Effector memory CD8-positive, alpha-beta T cell (primary cell): ENCODE results near the gene LEMD1.
A peak's percentile ranks its signal among the peaks of the same experiment; 100 is the strongest.
"Not testable (repeated sequence)": the region's sequence is repeated elsewhere in the genome, so short reads cannot be mapped to it uniquely, and the experiment has no call there.

ENCODE experiments used
- ATAC-seq: fragments of 150-1000 bp; cut with Tn5 transposase; replicated peaks from 2 replicates; pipeline ENCODE4 v1.10.0; 2021; ENCODE audit warnings: mild to moderate bottlenecking, moderate library complexity
- DNase-seq, 3 experiments: peaks; one replicate each; pipeline ENCODE4 v3.0.0; 2021
- H3K27ac Mint-ChIP-seq, 2 donors: one replicate each; pipeline ENCODE4 v1.8.0; 2022; ENCODE audit warnings: mild to moderate bottlenecking in 2 of 2, mixed read lengths in 2 of 2, moderate library complexity in 2 of 2
- H3K27me3 Mint-ChIP-seq, 2 donors: one replicate each; pipeline ENCODE4 v1.8.0; 2022; ENCODE audit warnings: mixed read lengths in 2 of 2
- H3K36me3 Mint-ChIP-seq: one replicate; pipeline ENCODE4 v1.8.0; 2022; ENCODE audit warnings: mild to moderate bottlenecking, moderate library complexity, mixed read lengths; ENCODE audit not compliant: insufficient read depth
- H3K4me1 Mint-ChIP-seq, 2 donors: one replicate each; pipeline ENCODE4 v1.8.0; 2022; ENCODE audit warnings: low read depth in 2 of 2, mixed read lengths in 2 of 2
- H3K4me3 Mint-ChIP-seq, 2 donors: one replicate each; pipeline ENCODE4 v1.8.0; 2022; ENCODE audit warnings: mild to moderate bottlenecking in 2 of 2, mixed read lengths in 2 of 2, moderate library complexity in 2 of 2
- H3K9me3 Mint-ChIP-seq, 2 donors: one replicate each; pipeline ENCODE4 v1.8.0; 2022; ENCODE audit warnings: mixed read lengths in 2 of 2

The LEMD1 gene

GRCh38 chr1:205398586-205398985 is 23.3 kb downstream of the LEMD1 start:
- no peak for DNase-seq
- no peaks in the 10 kb centered on the region for H3K36me3 Mint-ChIP-seq
- H3K4me1 Mint-ChIP-seq, result no peaks in the 10 kb centered on the region
- H3K4me3 Mint-ChIP-seq, result no peak overlapping the region
- ATAC-seq, result no peak
- no peaks in the 10 kb centered on the region for H3K9me3 Mint-ChIP-seq
- H3K27me3 Mint-ChIP-seq, result peaks cover 4 to 6% of the 10 kb centered on the region in 2 donors
- H3K27ac Mint-ChIP-seq, result no peak overlapping the region

- Mint-ChIP-seq H3K4me3 (no peak overlapping the region), H3K9me3 (no peaks in the 10 kb centered on the region), H3K4me1 (no peaks in the 10 kb centered on the region), H3K27me3 (peaks cover 8 to 15% of the 10 kb centered on the region in 2 donors), H3K27ac (no peak overlapping the region), H3K36me3 (no peaks in the 10 kb centered on the region)
- DNase-seq (peak; percentile 17 to 28 (median 26)), ATAC-seq (peak; percentile 75)
Observed at GRCh38 chr1:205396967-205397616, 24.8 kb downstream of the LEMD1 start.

GRCh38 chr1:205395616-205396015 is 26.2 kb downstream of the LEMD1 start:
- Mint-ChIP-seq H3K9me3 (no peaks in the 10 kb centered on the region), H3K27me3 (peaks cover 20 to 27% of the 10 kb centered on the region in 2 donors), H3K36me3 (no peaks in the 10 kb centered on the region), H3K4me3 (no peak overlapping the region), H3K4me1 (no peaks in the 10 kb centered on the region), H3K27ac (no peak overlapping the region)
- ATAC-seq (no peak), DNase-seq (no peak)

GRCh38 chr1:205392650-205393049 is 29.2 kb downstream of the LEMD1 start:
- no peak overlapping the region for H3K4me3 Mint-ChIP-seq
- no peaks in the 10 kb centered on the region for H3K4me1 Mint-ChIP-seq
- DNase-seq, result no peak
- no peak overlapping the region for H3K27ac Mint-ChIP-seq
- H3K27me3 Mint-ChIP-seq, result peaks cover 20 to 42% of the 10 kb centered on the region in 2 donors
- no peaks in the 10 kb centered on the region for H3K36me3 Mint-ChIP-seq
- no peak for ATAC-seq
- no peaks in the 10 kb centered on the region for H3K9me3 Mint-ChIP-seq

- ATAC-seq (no peak), DNase-seq (no peak)
- H3K27ac Mint-ChIP-seq, result no peak overlapping the region
- H3K9me3 Mint-ChIP-seq, result no peaks in the 10 kb centered on the region
- peaks cover 20 to 43% of the 10 kb centered on the region in 2 donors for H3K27me3 Mint-ChIP-seq
- H3K36me3 Mint-ChIP-seq, result no peaks in the 10 kb centered on the region
- H3K4me1 Mint-ChIP-seq, result no peaks in the 10 kb centered on the region
- H3K4me3 Mint-ChIP-seq, result no peak overlapping the region
Observed at GRCh38 chr1:205391386-205391785, 30.5 kb downstream of the LEMD1 start.

GRCh38 chr1:205387845-205388244 is 34.0 kb downstream of the LEMD1 start:
- Mint-ChIP-seq H3K27me3 (peaks cover 24 to 41% of the 10 kb centered on the region in 2 donors), H3K4me3 (no peak overlapping the region), H3K4me1 (no peaks in the 10 kb centered on the region), H3K36me3 (no peaks in the 10 kb centered on the region), H3K27ac (peak overlapping the region in 1 of 2 donors; percentile 46), H3K9me3 (no peaks in the 10 kb centered on the region)
- DNase-seq (no peak), ATAC-seq (no peak)

GRCh38 chr1:205382990-205383389 is 38.9 kb downstream of the LEMD1 start:
- not testable (repeated sequence) for DNase-seq, H3K9me3 Mint-ChIP-seq, H3K4me3 Mint-ChIP-seq, ATAC-seq, H3K27ac Mint-ChIP-seq, H3K4me1 Mint-ChIP-seq, H3K36me3 Mint-ChIP-seq
- H3K27me3 Mint-ChIP-seq, result peaks cover 18 to 48% of the 10 kb centered on the region in 2 donors

GRCh38 chr1:205382561-205382960 is 39.3 kb downstream of the LEMD1 start:
- Mint-ChIP-seq H3K9me3 (no peaks in the 10 kb centered on the region), H3K27me3 (peaks cover 22 to 48% of the 10 kb centered on the region in 2 donors), H3K36me3 (no peaks in the 10 kb centered on the region), H3K4me3 (no peak overlapping the region), H3K4me1 (no peaks in the 10 kb centered on the region), H3K27ac (no peak overlapping the region)
- DNase-seq (no peak), ATAC-seq (no peak)

GRCh38 chr1:205381305-205381704 is 40.6 kb downstream of the LEMD1 start:
- Mint-ChIP-seq H3K36me3 (no peaks in the 10 kb centered on the region), H3K4me1 (no peaks in the 10 kb centered on the region), H3K27ac (no peak overlapping the region), H3K4me3 (no peak overlapping the region), H3K9me3 (no peaks in the 10 kb centered on the region), H3K27me3 (peaks cover 35 to 61% of the 10 kb centered on the region in 2 donors)
- ATAC-seq (no peak), DNase-seq (no peak)

- H3K9me3 Mint-ChIP-seq, result no peaks in the 10 kb centered on the region
- no peak overlapping the region for H3K4me3 Mint-ChIP-seq
- no peak overlapping the region for H3K27ac Mint-ChIP-seq
- no peak for DNase-seq
- no peak for ATAC-seq
- H3K4me1 Mint-ChIP-seq, result no peaks in the 10 kb centered on the region
- no peaks in the 10 kb centered on the region for H3K36me3 Mint-ChIP-seq
- peaks cover 39 to 62% of the 10 kb centered on the region in 2 donors for H3K27me3 Mint-ChIP-seq
Observed at GRCh38 chr1:205380882-205381281, 41.0 kb downstream of the LEMD1 start.

- no peak overlapping the region for H3K27ac Mint-ChIP-seq
- H3K36me3 Mint-ChIP-seq, result no peaks in the 10 kb centered on the region
Observed at GRCh38 chr1:205379056-205379455, 42.8 kb downstream of the LEMD1 start.

GRCh38 chr1:205377355-205377754 is 44.5 kb downstream of the LEMD1 start:
- peaks cover 9 to 10% of the 10 kb centered on the region in 2 donors for H3K4me1 Mint-ChIP-seq
- H3K36me3 Mint-ChIP-seq, result no peaks in the 10 kb centered on the region
- no peak overlapping the region for H3K27ac Mint-ChIP-seq
- DNase-seq, result no peak
- peaks cover 65 to 85% of the 10 kb centered on the region in 2 donors for H3K27me3 Mint-ChIP-seq
- ATAC-seq, result no peak
- no peaks in the 10 kb centered on the region for H3K9me3 Mint-ChIP-seq
- no peak overlapping the region for H3K4me3 Mint-ChIP-seq

More at GRCh38 chr1:205379056-205379455, 42.8 kb downstream of the LEMD1 start:
- Mint-ChIP-seq H3K4me1 (peaks cover 3 to 5% of the 10 kb centered on the region in 2 donors), H3K4me3 (no peak overlapping the region), H3K9me3 (no peaks in the 10 kb centered on the region), H3K27me3 (peaks cover 48 to 72% of the 10 kb centered on the region in 2 donors)
- DNase-seq (no peak), ATAC-seq (no peak)

GRCh38 chr1:205376739-205377138 is 45.1 kb downstream of the LEMD1 start:
- Mint-ChIP-seq H3K36me3 (no peaks in the 10 kb centered on the region), H3K27ac (no peak overlapping the region), H3K9me3 (no peaks in the 10 kb centered on the region), H3K4me1 (peaks cover 9 to 10% of the 10 kb centered on the region in 2 donors), H3K4me3 (no peak overlapping the region), H3K27me3 (peaks cover 69 to 81% of the 10 kb centered on the region in 2 donors)
- DNase-seq, result no peak
- ATAC-seq, result no peak

- Mint-ChIP-seq H3K27ac (no peak overlapping the region), H3K36me3 (no peaks in the 10 kb centered on the region), H3K4me1 (peaks cover 9 to 10% of the 10 kb centered on the region in 2 donors), H3K9me3 (no peaks in the 10 kb centered on the region), H3K27me3 (peaks cover 71 to 74% of the 10 kb centered on the region in 2 donors), H3K4me3 (no peak overlapping the region)
- no peak for ATAC-seq
- no peak for DNase-seq
Observed at GRCh38 chr1:205375835-205376545, 45.9 kb downstream of the LEMD1 start.
